Measurements from ENCODE around the gene PRSS36.
"Not testable (repeated sequence)": the region's sequence is repeated elsewhere in the genome, so short reads cannot be mapped to it uniquely, and the experiment has no call there.

Gene PRSS36

DNA sequence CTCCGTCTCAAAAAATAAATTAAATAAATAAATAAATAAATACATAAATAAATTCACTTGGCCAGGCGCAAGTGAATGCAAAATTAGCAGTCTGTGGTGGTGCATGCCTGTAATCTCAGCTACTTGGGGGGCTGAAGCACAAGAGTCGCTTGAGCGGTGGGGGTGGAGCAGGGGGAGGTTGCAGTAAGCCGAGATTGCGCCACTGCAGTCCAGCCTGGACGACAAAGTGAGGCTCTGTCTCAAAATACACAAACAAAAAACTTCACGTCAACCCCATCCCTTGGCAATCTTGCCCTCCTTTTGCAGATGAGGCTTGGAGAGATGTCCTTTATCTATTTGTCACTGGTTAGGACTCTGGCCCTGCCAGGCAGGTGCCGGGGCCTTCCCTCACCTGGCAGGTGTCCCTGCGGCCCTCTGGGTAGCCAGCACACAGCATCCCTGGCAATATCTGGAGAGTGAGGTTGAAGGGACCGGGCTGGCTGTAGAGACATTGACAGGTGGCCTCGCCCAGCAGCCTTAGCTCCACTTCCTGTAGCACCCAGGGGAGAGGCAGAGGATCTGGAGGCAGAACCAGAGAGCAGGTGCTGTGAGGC, 4.4 kb downstream of the PRSS36 start:
- H3K27me3 ChIP-seq (ENCODE audit: insufficient read depth, poor library complexity, severe bottlenecking), result no peaks in the 10 kb centered on the region
- peak overlapping the region; percentile 12; the same call in 1 of the 2 replicates for H3K4me3 ChIP-seq (replicated peaks; ENCODE audit: insufficient read depth, low read length)
- no peak overlapping the region for H3K27ac ChIP-seq (replicated peaks)
- peak in 1 of 2 experiments; percentile 30 for DNase-seq (ENCODE audit: low read depth in 1 of 2, low spot score in 1 of 2)
- TF ChIP-seq POLR2AphosphoS5 (IDR thresholded peaks at IDR 0.05; ENCODE audit: low read depth) (no peak), GABPA (IDR thresholded peaks at IDR 0.05; ENCODE audit: low read depth) (no peak)
- TF ChIP-seq, protein P1, sequence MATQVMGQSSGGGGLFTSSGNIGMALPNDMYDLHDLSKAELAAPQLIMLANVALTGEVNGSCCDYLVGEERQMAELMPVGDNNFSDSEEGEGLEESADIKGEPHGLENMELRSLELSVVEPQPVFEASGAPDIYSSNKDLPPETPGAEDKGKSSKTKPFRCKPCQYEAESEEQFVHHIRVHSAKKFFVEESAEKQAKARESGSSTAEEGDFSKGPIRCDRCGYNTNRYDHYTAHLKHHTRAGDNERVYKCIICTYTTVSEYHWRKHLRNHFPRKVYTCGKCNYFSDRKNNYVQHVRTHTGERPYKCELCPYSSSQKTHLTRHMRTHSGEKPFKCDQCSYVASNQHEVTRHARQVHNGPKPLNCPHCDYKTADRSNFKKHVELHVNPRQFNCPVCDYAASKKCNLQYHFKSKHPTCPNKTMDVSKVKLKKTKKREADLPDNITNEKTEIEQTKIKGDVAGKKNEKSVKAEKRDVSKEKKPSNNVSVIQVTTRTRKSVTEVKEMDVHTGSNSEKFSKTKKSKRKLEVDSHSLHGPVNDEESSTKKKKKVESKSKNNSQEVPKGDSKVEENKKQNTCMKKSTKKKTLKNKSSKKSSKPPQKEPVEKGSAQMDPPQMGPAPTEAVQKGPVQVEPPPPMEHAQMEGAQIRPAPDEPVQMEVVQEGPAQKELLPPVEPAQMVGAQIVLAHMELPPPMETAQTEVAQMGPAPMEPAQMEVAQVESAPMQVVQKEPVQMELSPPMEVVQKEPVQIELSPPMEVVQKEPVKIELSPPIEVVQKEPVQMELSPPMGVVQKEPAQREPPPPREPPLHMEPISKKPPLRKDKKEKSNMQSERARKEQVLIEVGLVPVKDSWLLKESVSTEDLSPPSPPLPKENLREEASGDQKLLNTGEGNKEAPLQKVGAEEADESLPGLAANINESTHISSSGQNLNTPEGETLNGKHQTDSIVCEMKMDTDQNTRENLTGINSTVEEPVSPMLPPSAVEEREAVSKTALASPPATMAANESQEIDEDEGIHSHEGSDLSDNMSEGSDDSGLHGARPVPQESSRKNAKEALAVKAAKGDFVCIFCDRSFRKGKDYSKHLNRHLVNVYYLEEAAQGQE (IDR thresholded peaks at IDR 0.05; ENCODE audit: insufficient replicate concordance, low read depth), result no peak

DNA sequence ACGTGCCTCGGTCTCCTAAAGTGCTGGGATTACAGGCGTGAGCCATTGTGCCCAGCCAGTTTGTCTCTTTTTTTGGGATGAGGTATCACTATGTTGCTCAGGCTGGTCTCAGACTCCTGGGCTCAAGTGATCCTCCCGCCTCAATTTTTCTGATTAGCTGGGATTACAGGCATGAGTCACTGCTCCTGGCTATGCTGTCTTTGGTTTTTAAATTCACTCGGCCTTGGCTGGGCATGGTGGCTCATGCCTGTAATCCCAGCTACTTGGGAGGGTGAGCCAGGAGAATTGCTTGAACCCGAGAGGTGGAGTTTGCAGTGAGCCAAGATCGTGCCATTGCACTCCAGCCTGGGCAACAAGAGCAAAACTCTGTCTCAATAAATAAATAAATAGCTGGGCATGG, 5.4 kb downstream of the PRSS36 start:
- H3K27ac ChIP-seq (replicated peaks); H3K27me3 ChIP-seq (ENCODE audit: insufficient read depth, poor library complexity, severe bottlenecking); H3K4me3 ChIP-seq (replicated peaks; ENCODE audit: insufficient read depth, low read length); DNase-seq (ENCODE audit: low read depth in 1 of 2, low spot score in 1 of 2): not testable (repeated sequence)

DNA sequence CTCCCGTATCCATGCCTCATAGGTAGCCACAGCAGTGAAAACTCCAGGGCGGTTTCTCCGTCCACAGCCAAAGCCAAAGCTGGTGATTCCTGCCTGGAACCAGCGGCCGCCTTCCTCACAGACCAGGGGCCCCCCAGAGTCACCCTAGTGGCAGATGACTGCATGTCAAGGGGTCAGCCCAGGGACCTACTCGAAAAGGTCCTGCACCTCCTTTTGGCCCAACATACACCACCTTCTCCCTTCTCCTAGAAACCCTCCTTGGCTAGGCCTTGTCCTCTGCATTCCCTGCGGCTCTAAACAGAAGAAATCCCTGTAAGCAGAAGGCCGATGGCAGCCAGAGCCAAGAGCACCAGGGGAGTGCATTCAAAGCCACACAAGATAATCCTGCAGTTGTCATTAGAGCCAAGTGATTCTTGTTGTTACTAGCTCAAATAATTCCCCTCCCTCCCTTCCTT, 6.1 kb downstream of the PRSS36 start:
- Histone ChIP-seq H3K27ac (replicated peaks) (no peak overlapping the region), H3K4me3 (replicated peaks; ENCODE audit: insufficient read depth, low read length) (no peak overlapping the region), H3K27me3 (ENCODE audit: insufficient read depth, poor library complexity, severe bottlenecking) (no peaks in the 10 kb centered on the region)
- TF ChIP-seq, protein P2, sequence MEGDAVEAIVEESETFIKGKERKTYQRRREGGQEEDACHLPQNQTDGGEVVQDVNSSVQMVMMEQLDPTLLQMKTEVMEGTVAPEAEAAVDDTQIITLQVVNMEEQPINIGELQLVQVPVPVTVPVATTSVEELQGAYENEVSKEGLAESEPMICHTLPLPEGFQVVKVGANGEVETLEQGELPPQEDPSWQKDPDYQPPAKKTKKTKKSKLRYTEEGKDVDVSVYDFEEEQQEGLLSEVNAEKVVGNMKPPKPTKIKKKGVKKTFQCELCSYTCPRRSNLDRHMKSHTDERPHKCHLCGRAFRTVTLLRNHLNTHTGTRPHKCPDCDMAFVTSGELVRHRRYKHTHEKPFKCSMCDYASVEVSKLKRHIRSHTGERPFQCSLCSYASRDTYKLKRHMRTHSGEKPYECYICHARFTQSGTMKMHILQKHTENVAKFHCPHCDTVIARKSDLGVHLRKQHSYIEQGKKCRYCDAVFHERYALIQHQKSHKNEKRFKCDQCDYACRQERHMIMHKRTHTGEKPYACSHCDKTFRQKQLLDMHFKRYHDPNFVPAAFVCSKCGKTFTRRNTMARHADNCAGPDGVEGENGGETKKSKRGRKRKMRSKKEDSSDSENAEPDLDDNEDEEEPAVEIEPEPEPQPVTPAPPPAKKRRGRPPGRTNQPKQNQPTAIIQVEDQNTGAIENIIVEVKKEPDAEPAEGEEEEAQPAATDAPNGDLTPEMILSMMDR (IDR thresholded peaks at IDR 0.05; ENCODE audit: insufficient read depth, low read length), result no peak
- TF ChIP-seq POLR2AphosphoS5 (IDR thresholded peaks at IDR 0.05; ENCODE audit: low read depth), result no peak
- TF ChIP-seq SPI1 (IDR thresholded peaks at IDR 0.05; ENCODE audit: borderline replicate concordance, low read depth), result no peak
- TF ChIP-seq, protein P1 (IDR thresholded peaks at IDR 0.05; ENCODE audit: insufficient replicate concordance, low read depth), result no peak
- no peak for TF ChIP-seq GABPA (IDR thresholded peaks at IDR 0.05; ENCODE audit: low read depth)
- no peak for DNase-seq (ENCODE audit: low read depth in 1 of 2, low spot score in 1 of 2)

DNA sequence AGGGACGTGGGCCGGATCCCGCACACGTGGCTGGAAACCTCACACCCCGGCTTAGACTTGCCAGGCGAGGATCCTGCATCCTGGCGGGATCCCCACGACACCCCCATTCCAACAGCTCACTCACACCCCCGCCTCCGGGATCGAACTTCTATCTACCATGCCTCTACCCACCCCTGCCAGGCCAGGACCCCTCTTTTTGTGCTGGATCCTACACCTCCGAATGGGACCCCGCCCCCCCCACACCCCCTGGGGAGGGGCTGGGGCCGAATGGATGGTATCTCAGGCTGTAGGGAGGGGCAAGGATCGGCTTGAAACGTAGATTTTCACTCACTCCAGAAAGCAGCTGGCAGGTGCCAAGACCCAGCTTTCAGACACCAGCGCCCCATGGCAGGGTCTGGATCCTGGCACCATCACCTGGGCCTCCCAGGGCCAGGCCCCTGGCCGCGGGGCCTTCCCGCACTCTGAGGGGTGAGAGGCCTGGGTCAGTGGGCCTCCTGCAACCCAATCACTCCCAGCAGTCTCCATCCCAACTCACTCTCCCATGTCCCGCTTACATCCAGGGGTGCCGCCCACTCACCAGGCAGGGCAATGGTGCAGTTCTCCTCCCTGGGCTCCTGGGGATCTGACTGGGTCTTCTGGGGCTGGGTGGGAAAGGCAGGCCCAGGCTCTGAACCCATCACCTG, 6.7 kb downstream of the PRSS36 start:
- no peak overlapping the region for H3K27ac ChIP-seq (replicated peaks)
- H3K27me3 ChIP-seq (ENCODE audit: insufficient read depth, poor library complexity, severe bottlenecking), result no peaks in the 10 kb centered on the region
- TF ChIP-seq SPI1 (IDR thresholded peaks at IDR 0.05; ENCODE audit: borderline replicate concordance, low read depth) (no peak), POLR2AphosphoS5 (IDR thresholded peaks at IDR 0.05; ENCODE audit: low read depth) (no peak), GABPA (IDR thresholded peaks at IDR 0.05; ENCODE audit: low read depth) (no peak)
- TF ChIP-seq, protein P1 (IDR thresholded peaks at IDR 0.05; ENCODE audit: insufficient replicate concordance, low read depth), result no peak
- TF ChIP-seq, protein P2 (IDR thresholded peaks at IDR 0.05; ENCODE audit: insufficient read depth, low read length), result no peak
- no peak for DNase-seq (ENCODE audit: low read depth in 1 of 2, low spot score in 1 of 2)
- H3K4me3 ChIP-seq (replicated peaks; ENCODE audit: insufficient read depth, low read length), result no peak overlapping the region; the same call in 1 of the 2 replicates

Data from HL-60 (cell line).